ENCODE data around the gene LSAMP.
A peak's percentile ranks its signal among the peaks of the same experiment; 100 is the strongest.

The LSAMP gene

DNA sequence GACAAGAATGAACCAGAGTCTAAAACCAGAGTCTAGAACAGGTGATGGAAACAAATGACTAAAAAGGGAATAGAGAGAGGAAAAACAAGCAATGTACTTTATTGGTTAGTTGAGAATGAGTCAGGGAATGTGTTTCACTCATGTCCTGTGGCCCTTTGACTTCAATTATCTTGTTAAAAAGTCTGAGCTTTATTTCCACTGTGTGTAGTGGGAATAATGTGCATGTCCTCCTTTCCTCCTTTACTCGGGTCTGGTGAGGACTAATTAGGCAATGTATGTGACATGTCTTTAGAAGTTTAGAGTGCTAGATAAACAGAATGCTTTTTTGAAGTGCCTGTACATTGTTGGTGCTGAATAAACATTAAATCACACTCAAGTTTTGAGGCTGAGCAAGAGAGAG, 21.3 kb downstream of the LSAMP start:
- Histone ChIP-seq H3K18ac (ENCODE audit: low read depth in 1 of 2, low read length in 2 of 2) (no peak overlapping the region), H4K8ac (ENCODE audit: low read length) (no peak overlapping the region), H3K27ac (ENCODE audit: low read length, poor library complexity, severe bottlenecking) (no peak overlapping the region), H2BK5ac (ENCODE audit: low read depth, low read length, poor library complexity, severe bottlenecking) (no peak overlapping the region), H3K4me1 (ENCODE audit: control insufficient read depth, insufficient read depth, low read depth, low read length) (no peaks in the 10 kb centered on the region), H3K27me3 (ENCODE audit: control insufficient read depth in 1 of 2, insufficient read depth in 1 of 2, low read length in 2 of 2) (no peaks in the 10 kb centered on the region), H2AFZ (ENCODE audit: low read depth, low read length) (no peak overlapping the region), H3K9me3 (ENCODE audit: control insufficient read depth, low read length) (no peaks in the 10 kb centered on the region), H3K4me2 (ENCODE audit: low read length, poor library complexity, severe bottlenecking) (no peak overlapping the region), H3K36me3 (ENCODE audit: control insufficient read depth in 1 of 2, insufficient read depth in 2 of 2, low read depth in 1 of 2, low read length in 2 of 2) (no peaks in the 10 kb centered on the region), H2BK120ac (ENCODE audit: low read depth, low read length) (no peak overlapping the region), H3K14ac (ENCODE audit: low read length in 2 of 2) (no peak overlapping the region), H4K91ac (ENCODE audit: low read length) (no peak overlapping the region), H3K23ac (ENCODE audit: low read length in 2 of 2) (no peak overlapping the region), H3K4ac (ENCODE audit: low read depth in 1 of 2, low read length in 2 of 2) (no peak overlapping the region), H3K4me3 (ENCODE audit: insufficient read depth in 1 of 2, low read depth in 1 of 2, low read length in 2 of 2) (peak overlapping the region in 1 of 2 experiments; percentile 31), H2AK5ac (ENCODE audit: low read length, severe bottlenecking) (no peak overlapping the region), H2BK12ac (ENCODE audit: low read length in 2 of 2) (no peak overlapping the region), H3K79me1 (replicated peaks; ENCODE audit: low read length, poor library complexity, severe bottlenecking) (peaks cover 1% of the 10 kb centered on the region), H2BK15ac (ENCODE audit: low read depth, poor library complexity, severe bottlenecking) (no peak overlapping the region), H3K9ac (ENCODE audit: low read length) (peak overlapping the region; percentile 42)
- DNase-seq: peak; percentile 39
- 0% methylated on average over 1 of the region's 1 CpG for WGBS

DNA sequence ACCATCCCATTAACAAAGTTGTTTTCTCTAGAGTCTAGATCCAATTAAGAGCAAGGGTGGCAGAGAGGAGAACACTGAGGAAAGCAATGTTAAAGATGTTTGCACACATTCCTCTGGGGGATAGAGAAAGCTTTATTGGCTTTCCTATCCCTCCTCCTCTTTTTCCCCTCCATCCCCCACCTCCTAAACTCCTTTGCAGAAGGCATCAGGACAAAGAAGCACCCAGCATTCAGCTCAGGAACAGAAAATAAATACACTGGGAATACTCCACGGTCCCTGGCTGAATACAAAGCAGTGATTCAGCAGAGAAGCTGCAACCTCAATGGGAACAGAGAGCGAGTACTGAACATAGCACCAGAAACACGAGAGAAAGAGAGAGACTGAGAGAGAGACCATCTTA, 21.9 kb downstream of the LSAMP start:
- H3K4me2 ChIP-seq (ENCODE audit: low read length, poor library complexity, severe bottlenecking): no peak overlapping the region
- H2BK15ac ChIP-seq (ENCODE audit: low read depth, poor library complexity, severe bottlenecking): no peak overlapping the region
- no peak overlapping the region for H3K18ac ChIP-seq (ENCODE audit: low read depth in 1 of 2, low read length in 2 of 2)
- no peaks in the 10 kb centered on the region for H3K9me3 ChIP-seq (ENCODE audit: control insufficient read depth, low read length)
- H3K14ac ChIP-seq (ENCODE audit: low read length in 2 of 2): no peak overlapping the region
- WGBS: 63% methylated on average over 3 of the region's 3 CpGs
- peak overlapping the region in 1 of 2 experiments; percentile 31 for H3K4me3 ChIP-seq (ENCODE audit: insufficient read depth in 1 of 2, low read depth in 1 of 2, low read length in 2 of 2)
- no peak overlapping the region for H2BK5ac ChIP-seq (ENCODE audit: low read depth, low read length, poor library complexity, severe bottlenecking)
- peak; percentile 24 for DNase-seq
- H3K4me1 ChIP-seq (ENCODE audit: control insufficient read depth, insufficient read depth, low read depth, low read length): no peaks in the 10 kb centered on the region
- H2BK120ac ChIP-seq (ENCODE audit: low read depth, low read length): no peak overlapping the region
- peak overlapping the region; percentile 42 for H3K9ac ChIP-seq (ENCODE audit: low read length)
- H2AK5ac ChIP-seq (ENCODE audit: low read length, severe bottlenecking): no peak overlapping the region
- no peak overlapping the region for H3K4ac ChIP-seq (ENCODE audit: low read depth in 1 of 2, low read length in 2 of 2)
- no peak overlapping the region for H4K8ac ChIP-seq (ENCODE audit: low read length)
- H2AFZ ChIP-seq (ENCODE audit: low read depth, low read length): no peak overlapping the region
- H3K27ac ChIP-seq (ENCODE audit: low read length, poor library complexity, severe bottlenecking): peak overlapping the region; percentile 15
- no peak overlapping the region for H3K23ac ChIP-seq (ENCODE audit: low read length in 2 of 2)
- no peaks in the 10 kb centered on the region for H3K27me3 ChIP-seq (ENCODE audit: control insufficient read depth in 1 of 2, insufficient read depth in 1 of 2, low read length in 2 of 2)
- no peak overlapping the region for H4K91ac ChIP-seq (ENCODE audit: low read length)
- H3K36me3 ChIP-seq (ENCODE audit: control insufficient read depth in 1 of 2, insufficient read depth in 2 of 2, low read depth in 1 of 2, low read length in 2 of 2): no peaks in the 10 kb centered on the region
- no peak overlapping the region for H2BK12ac ChIP-seq (ENCODE audit: low read length in 2 of 2)
- peaks cover 4% of the 10 kb centered on the region for H3K79me1 ChIP-seq (replicated peaks; ENCODE audit: low read length, poor library complexity, severe bottlenecking)

DNA sequence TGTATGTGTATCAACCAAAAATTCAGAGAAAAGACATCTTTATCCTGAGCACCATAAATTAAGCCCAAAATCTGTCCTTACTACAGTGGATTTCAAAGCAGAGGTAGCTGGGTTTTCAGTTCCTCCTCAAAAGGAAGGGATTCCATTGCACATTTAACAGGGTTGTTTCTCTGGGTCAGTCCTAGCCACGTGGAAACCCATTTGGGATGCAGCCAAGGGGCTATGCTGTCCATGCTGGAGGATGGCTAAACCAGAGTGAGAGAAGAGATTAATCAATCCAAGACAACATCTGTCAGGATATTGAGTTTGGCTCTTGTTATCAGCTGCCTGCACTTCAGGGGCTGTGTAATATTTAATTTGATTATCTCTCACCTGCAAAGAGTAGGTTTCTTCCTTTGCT, 28.1 kb downstream of the LSAMP start:
- 48% methylated on average over 1 of the region's 1 CpG for WGBS
- H2AFZ ChIP-seq (ENCODE audit: low read depth, low read length): no peak overlapping the region
- H2BK120ac ChIP-seq (ENCODE audit: low read depth, low read length): no peak overlapping the region
- H4K91ac ChIP-seq (ENCODE audit: low read length): no peak overlapping the region
- H2BK12ac ChIP-seq (ENCODE audit: low read length in 2 of 2): no peak overlapping the region
- no peaks in the 10 kb centered on the region for H3K9me3 ChIP-seq (ENCODE audit: control insufficient read depth, low read length)
- no peak overlapping the region for H3K4ac ChIP-seq (ENCODE audit: low read depth in 1 of 2, low read length in 2 of 2)
- no peaks in the 10 kb centered on the region for H3K4me1 ChIP-seq (ENCODE audit: control insufficient read depth, insufficient read depth, low read depth, low read length)
- no peak overlapping the region for H3K9ac ChIP-seq (ENCODE audit: low read length)
- H3K18ac ChIP-seq (ENCODE audit: low read depth in 1 of 2, low read length in 2 of 2): no peak overlapping the region
- peaks cover 15% of the 10 kb centered on the region for H3K79me1 ChIP-seq (replicated peaks; ENCODE audit: low read length, poor library complexity, severe bottlenecking)
- no peak overlapping the region for H2AK5ac ChIP-seq (ENCODE audit: low read length, severe bottlenecking)
- no peak for DNase-seq
- H3K4me2 ChIP-seq (ENCODE audit: low read length, poor library complexity, severe bottlenecking): no peak overlapping the region
- no peak overlapping the region for H4K8ac ChIP-seq (ENCODE audit: low read length)
- H3K27me3 ChIP-seq (ENCODE audit: control insufficient read depth in 1 of 2, insufficient read depth in 1 of 2, low read length in 2 of 2): no peaks in the 10 kb centered on the region
- H3K23ac ChIP-seq (ENCODE audit: low read length in 2 of 2): no peak overlapping the region
- no peaks in the 10 kb centered on the region for H3K36me3 ChIP-seq (ENCODE audit: control insufficient read depth in 1 of 2, insufficient read depth in 2 of 2, low read depth in 1 of 2, low read length in 2 of 2)
- no peak overlapping the region for H2BK15ac ChIP-seq (ENCODE audit: low read depth, poor library complexity, severe bottlenecking)
- H2BK5ac ChIP-seq (ENCODE audit: low read depth, low read length, poor library complexity, severe bottlenecking): no peak overlapping the region
- H3K4me3 ChIP-seq (ENCODE audit: insufficient read depth in 1 of 2, low read depth in 1 of 2, low read length in 2 of 2): no peak overlapping the region
- H3K14ac ChIP-seq (ENCODE audit: low read length in 2 of 2): no peak overlapping the region
- no peak overlapping the region for H3K27ac ChIP-seq (ENCODE audit: low read length, poor library complexity, severe bottlenecking)

DNA sequence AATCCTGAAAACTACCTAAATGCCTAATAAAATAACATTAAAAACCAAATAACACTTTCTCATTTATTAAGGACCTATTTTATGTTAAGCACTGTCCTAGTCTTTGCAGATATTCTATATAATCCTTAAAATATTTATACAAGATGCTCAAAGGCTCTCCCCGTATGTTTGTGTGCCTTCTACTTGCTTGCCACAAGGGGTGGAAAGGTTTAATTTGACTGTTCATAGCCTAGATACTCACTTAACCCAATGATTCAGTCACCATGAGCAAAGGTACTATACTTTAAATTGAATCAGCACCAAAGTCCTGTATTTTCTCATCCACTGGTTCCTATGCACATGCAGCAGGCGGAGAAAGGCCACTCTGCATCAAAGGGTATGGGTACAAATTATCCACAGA, 32.0 kb downstream of the LSAMP start:
- Histone ChIP-seq H3K9me3 (ENCODE audit: control insufficient read depth, low read length) (no peaks in the 10 kb centered on the region), H3K27ac (ENCODE audit: low read length, poor library complexity, severe bottlenecking) (no peak overlapping the region), H3K4me1 (ENCODE audit: control insufficient read depth, insufficient read depth, low read depth, low read length) (peaks cover 2% of the 10 kb centered on the region), H2BK5ac (ENCODE audit: low read depth, low read length, poor library complexity, severe bottlenecking) (no peak overlapping the region), H3K23ac (ENCODE audit: low read length in 2 of 2) (no peak overlapping the region), H4K91ac (ENCODE audit: low read length) (no peak overlapping the region), H3K36me3 (ENCODE audit: control insufficient read depth in 1 of 2, insufficient read depth in 2 of 2, low read depth in 1 of 2, low read length in 2 of 2) (no peaks in the 10 kb centered on the region), H3K9ac (ENCODE audit: low read length) (no peak overlapping the region), H3K4me3 (ENCODE audit: insufficient read depth in 1 of 2, low read depth in 1 of 2, low read length in 2 of 2) (no peak overlapping the region), H2BK120ac (ENCODE audit: low read depth, low read length) (no peak overlapping the region), H2AFZ (ENCODE audit: low read depth, low read length) (no peak overlapping the region), H2BK15ac (ENCODE audit: low read depth, poor library complexity, severe bottlenecking) (no peak overlapping the region), H2BK12ac (ENCODE audit: low read length in 2 of 2) (no peak overlapping the region), H4K8ac (ENCODE audit: low read length) (no peak overlapping the region), H3K14ac (ENCODE audit: low read length in 2 of 2) (no peak overlapping the region), H3K27me3 (ENCODE audit: control insufficient read depth in 1 of 2, insufficient read depth in 1 of 2, low read length in 2 of 2) (no peaks in the 10 kb centered on the region), H2AK5ac (ENCODE audit: low read length, severe bottlenecking) (no peak overlapping the region), H3K79me1 (replicated peaks; ENCODE audit: low read length, poor library complexity, severe bottlenecking) (peaks cover 19% of the 10 kb centered on the region), H3K18ac (ENCODE audit: low read depth in 1 of 2, low read length in 2 of 2) (no peak overlapping the region), H3K4ac (ENCODE audit: low read depth in 1 of 2, low read length in 2 of 2) (no peak overlapping the region), H3K4me2 (ENCODE audit: low read length, poor library complexity, severe bottlenecking) (no peak overlapping the region)
- no peak for DNase-seq
- WGBS: 91% methylated on average over 2 of the region's 2 CpGs

Data from mesenchymal stem cell (in vitro differentiated cells and primary cell).